Measurements from ENCODE around the gene LIPC. TPM values are rescaled to one million over a fixed set of nuclear protein-coding genes. Genes with fewer than 3 reads are reported as not detected.

The LIPC gene
- total RNA-seq, 1 experiment from 2014 or later: not detected

DNA sequence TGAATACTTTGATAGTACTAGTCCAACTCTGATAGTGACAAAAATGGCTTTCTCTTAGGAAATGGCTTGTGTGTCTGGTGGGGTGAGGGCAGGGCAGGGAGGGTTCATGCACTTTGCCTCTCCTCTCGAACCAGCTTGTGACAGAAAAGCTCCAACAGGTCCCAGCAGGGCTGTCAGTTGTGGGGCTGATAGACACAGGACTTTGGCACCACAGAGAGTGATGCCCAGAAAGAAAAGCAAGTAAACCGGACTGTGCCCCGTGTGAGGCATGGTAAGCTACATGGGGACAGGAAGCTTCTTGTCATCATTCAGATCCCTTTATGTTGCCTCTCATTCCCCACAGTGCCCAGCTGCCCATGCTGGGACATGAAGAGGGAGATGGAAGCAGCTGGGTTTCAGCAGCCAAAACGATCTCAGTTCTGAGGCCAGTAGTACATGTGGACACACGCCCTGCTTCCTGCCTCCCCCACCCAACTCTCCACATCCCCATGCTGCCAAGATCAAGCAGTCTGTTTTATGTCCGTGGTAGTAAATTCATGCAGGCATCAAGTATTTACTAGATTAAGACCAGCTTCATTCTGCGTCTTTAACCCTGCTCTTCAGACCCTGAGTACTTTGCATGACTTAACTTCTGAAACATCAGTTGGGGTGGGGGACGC, 29.7 kb upstream of the LIPC start:
- TF ChIP-seq NR2C2 (CRISPR knock-in tag; IDR thresholded peaks at IDR 0.05) (no peak), GABPB1 (CRISPR knock-in tag; IDR thresholded peaks at IDR 0.05) (no peak), SMAD3 (CRISPR knock-in tag; IDR thresholded peaks at IDR 0.05; ENCODE audit: borderline replicate concordance) (no peak), NFATC4 (CRISPR knock-in tag; IDR thresholded peaks at IDR 0.05) (no peak), EMX1 (CRISPR knock-in tag; IDR thresholded peaks at IDR 0.05) (no peak), ZNF423 (CRISPR knock-in tag; IDR thresholded peaks at IDR 0.05) (no peak), NR3C1 (CRISPR knock-in tag; conservative IDR thresholded peaks at IDR 0.05; ENCODE audit: low read depth) (no peak), IRF2 (CRISPR knock-in tag; IDR thresholded peaks at IDR 0.05; ENCODE audit: borderline replicate concordance, low read depth) (no peak), CBFB (CRISPR knock-in tag; IDR thresholded peaks at IDR 0.05; ENCODE audit: low read depth) (no peak), FOXK1 (CRISPR knock-in tag; IDR thresholded peaks at IDR 0.05) (no peak), RELA (CRISPR knock-in tag; IDR thresholded peaks at IDR 0.05; ENCODE audit: borderline replicate concordance) (no peak), CREB1 (CRISPR knock-in tag; IDR thresholded peaks at IDR 0.05) (no peak)
- TF ChIP-seq, protein P1, sequence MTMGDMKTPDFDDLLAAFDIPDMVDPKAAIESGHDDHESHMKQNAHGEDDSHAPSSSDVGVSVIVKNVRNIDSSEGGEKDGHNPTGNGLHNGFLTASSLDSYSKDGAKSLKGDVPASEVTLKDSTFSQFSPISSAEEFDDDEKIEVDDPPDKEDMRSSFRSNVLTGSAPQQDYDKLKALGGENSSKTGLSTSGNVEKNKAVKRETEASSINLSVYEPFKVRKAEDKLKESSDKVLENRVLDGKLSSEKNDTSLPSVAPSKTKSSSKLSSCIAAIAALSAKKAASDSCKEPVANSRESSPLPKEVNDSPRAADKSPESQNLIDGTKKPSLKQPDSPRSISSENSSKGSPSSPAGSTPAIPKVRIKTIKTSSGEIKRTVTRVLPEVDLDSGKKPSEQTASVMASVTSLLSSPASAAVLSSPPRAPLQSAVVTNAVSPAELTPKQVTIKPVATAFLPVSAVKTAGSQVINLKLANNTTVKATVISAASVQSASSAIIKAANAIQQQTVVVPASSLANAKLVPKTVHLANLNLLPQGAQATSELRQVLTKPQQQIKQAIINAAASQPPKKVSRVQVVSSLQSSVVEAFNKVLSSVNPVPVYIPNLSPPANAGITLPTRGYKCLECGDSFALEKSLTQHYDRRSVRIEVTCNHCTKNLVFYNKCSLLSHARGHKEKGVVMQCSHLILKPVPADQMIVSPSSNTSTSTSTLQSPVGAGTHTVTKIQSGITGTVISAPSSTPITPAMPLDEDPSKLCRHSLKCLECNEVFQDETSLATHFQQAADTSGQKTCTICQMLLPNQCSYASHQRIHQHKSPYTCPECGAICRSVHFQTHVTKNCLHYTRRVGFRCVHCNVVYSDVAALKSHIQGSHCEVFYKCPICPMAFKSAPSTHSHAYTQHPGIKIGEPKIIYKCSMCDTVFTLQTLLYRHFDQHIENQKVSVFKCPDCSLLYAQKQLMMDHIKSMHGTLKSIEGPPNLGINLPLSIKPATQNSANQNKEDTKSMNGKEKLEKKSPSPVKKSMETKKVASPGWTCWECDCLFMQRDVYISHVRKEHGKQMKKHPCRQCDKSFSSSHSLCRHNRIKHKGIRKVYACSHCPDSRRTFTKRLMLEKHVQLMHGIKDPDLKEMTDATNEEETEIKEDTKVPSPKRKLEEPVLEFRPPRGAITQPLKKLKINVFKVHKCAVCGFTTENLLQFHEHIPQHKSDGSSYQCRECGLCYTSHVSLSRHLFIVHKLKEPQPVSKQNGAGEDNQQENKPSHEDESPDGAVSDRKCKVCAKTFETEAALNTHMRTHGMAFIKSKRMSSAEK (CRISPR knock-in tag; IDR thresholded peaks at IDR 0.05; ENCODE audit: borderline replicate concordance): no peak
- TF ChIP-seq, protein P2, sequence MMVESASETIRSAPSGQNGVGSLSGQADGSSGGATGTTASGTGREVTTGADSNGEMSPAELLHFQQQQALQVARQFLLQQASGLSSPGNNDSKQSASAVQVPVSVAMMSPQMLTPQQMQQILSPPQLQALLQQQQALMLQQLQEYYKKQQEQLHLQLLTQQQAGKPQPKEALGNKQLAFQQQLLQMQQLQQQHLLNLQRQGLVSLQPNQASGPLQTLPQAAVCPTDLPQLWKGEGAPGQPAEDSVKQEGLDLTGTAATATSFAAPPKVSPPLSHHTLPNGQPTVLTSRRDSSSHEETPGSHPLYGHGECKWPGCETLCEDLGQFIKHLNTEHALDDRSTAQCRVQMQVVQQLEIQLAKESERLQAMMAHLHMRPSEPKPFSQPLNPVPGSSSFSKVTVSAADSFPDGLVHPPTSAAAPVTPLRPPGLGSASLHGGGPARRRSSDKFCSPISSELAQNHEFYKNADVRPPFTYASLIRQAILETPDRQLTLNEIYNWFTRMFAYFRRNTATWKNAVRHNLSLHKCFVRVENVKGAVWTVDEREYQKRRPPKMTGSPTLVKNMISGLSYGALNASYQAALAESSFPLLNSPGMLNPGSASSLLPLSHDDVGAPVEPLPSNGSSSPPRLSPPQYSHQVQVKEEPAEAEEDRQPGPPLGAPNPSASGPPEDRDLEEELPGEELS (CRISPR knock-in tag; IDR thresholded peaks at IDR 0.05): no peak
- TF ChIP-seq, protein P3, sequence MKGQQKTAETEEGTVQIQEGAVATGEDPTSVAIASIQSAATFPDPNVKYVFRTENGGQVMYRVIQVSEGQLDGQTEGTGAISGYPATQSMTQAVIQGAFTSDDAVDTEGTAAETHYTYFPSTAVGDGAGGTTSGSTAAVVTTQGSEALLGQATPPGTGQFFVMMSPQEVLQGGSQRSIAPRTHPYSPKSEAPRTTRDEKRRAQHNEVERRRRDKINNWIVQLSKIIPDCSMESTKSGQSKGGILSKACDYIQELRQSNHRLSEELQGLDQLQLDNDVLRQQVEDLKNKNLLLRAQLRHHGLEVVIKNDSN (CRISPR knock-in tag; IDR thresholded peaks at IDR 0.05): no peak
- TF ChIP-seq, protein P4, sequence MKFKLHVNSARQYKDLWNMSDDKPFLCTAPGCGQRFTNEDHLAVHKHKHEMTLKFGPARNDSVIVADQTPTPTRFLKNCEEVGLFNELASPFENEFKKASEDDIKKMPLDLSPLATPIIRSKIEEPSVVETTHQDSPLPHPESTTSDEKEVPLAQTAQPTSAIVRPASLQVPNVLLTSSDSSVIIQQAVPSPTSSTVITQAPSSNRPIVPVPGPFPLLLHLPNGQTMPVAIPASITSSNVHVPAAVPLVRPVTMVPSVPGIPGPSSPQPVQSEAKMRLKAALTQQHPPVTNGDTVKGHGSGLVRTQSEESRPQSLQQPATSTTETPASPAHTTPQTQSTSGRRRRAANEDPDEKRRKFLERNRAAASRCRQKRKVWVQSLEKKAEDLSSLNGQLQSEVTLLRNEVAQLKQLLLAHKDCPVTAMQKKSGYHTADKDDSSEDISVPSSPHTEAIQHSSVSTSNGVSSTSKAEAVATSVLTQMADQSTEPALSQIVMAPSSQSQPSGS (CRISPR knock-in tag; IDR thresholded peaks at IDR 0.05; ENCODE audit: borderline replicate concordance, low read depth): no peak
- TF ChIP-seq, protein P5, sequence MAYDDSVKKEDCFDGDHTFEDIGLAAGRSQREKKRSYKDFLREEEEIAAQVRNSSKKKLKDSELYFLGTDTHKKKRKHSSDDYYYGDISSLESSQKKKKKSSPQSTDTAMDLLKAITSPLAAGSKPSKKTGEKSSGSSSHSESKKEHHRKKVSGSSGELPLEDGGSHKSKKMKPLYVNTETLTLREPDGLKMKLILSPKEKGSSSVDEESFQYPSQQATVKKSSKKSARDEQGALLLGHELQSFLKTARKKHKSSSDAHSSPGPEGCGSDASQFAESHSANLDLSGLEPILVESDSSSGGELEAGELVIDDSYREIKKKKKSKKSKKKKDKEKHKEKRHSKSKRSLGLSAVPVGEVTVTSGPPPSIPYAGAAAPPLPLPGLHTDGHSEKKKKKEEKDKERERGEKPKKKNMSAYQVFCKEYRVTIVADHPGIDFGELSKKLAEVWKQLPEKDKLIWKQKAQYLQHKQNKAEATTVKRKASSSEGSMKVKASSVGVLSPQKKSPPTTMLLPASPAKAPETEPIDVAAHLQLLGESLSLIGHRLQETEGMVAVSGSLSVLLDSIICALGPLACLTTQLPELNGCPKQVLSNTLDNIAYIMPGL (CRISPR knock-in tag; IDR thresholded peaks at IDR 0.05): no peak
- H3K27ac Mint-ChIP-seq: no peak overlapping the region
- ChIA-PET POLR2A (no interaction called here), CTCF (no interaction called here)
- no peaks in the 10 kb centered on the region for H3K36me3 Mint-ChIP-seq
- no peak for DNase-seq (ENCODE audit: low spot score)
- no peak for ATAC-seq
- peaks cover 10% of the 10 kb centered on the region for H3K4me1 Mint-ChIP-seq
- no peaks in the 10 kb centered on the region for H3K9me3 Mint-ChIP-seq
- H3K4me3 Mint-ChIP-seq: no peak overlapping the region
- no peaks in the 10 kb centered on the region; the same call in 1 of the 2 replicates for H3K27me3 Mint-ChIP-seq (ENCODE audit: low read depth)
